ENCODE measurements around the gene L1CAM. TPM values are rescaled to one million over a fixed set of nuclear protein-coding genes. Genes with fewer than 3 reads are reported as not detected.

L1CAM gene
- total RNA-seq, 2 experiments from 2014 or later, result not detected

DNA sequence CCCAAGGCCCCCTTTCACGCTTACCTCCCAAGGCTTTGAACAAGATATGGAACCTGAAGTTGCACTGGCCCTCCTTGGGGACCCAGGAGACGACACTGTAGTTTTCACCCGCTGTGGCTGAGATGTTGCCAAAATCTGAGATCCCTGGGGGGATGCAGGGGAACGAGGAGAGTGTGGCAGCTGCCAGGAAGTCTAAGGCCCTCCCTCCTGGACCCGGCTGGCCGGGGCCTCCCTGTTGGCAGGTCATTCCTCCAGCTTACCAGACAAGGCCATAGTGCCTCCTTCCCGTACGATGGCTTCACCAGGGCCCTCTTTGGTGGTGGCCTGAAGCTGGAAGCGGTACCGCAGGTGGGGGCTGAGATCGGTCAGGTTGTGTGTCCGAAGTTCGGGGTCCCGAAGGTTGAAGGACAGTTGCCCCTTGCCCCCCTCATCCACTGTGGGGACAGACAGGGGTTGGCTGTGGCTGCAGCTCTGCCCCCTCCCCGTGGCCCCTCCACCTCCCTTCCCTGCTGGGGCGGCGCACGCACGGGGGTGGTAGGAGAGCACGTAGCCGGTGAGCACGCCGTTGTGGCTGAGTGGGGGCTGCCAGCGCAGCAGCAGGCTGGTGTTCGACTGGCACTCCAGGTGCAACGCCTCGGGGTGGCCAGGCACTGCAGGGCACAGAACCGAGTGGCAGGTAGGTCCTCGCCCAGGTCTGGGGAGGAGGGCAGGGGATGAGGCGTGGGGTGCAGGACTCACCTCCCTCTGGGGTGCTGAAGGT lies 21.2 kb downstream of the L1CAM start:
- no TSS peak for BruUV-seq (replicated peaks)
- H3K9me3 ChIP-seq (ENCODE audit: low read length), result no peaks in the 10 kb centered on the region

DNA sequence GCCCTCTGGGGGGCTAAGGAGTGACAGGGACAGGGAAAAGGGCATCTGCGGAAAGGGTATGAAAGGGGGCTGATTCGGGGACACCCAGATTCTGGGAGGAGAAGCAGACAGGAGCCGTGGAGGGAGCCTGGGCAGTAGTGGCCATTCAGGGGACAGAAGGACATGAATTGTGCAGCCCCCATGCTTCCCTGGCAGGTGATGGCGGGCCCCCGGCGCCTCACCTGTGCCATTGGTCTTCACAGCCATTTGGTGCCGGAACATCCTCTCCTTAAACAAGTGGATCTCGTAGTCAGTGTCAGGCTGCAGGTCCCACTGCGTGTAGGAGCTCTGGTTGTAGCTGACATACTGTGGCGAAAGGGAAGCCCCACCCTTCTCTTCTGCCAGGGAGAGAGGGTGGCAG lies 21.9 kb downstream of the L1CAM start:
- no peak for DNase-seq (ENCODE audit: low spot score)
- no peak overlapping the region for H3K4me2 ChIP-seq (ENCODE audit: low read length)
- no peaks in the 10 kb centered on the region for H4K20me1 ChIP-seq (ENCODE audit: insufficient read depth, low read length)
- H3K4me1 ChIP-seq (ENCODE audit: insufficient read depth, low read length, poor library complexity, severe bottlenecking), result no peaks in the 10 kb centered on the region
- no TSS peak for BruUV-seq (replicated peaks)
- H3K9me2 ChIP-seq (ENCODE audit: insufficient read depth, low read length), result no peaks in the 10 kb centered on the region
- H3K9me3 ChIP-seq (ENCODE audit: low read length), result no peaks in the 10 kb centered on the region
- H3K27ac ChIP-seq (ENCODE audit: low read depth, low read length, poor library complexity, severe bottlenecking), result no peak overlapping the region
- no peaks in the 10 kb centered on the region for H3K79me2 ChIP-seq (ENCODE audit: insufficient read depth, low read depth, low read length)
- H3K36me3 ChIP-seq (ENCODE audit: insufficient read depth, low read length), result no peaks in the 10 kb centered on the region
- TF ChIP-seq, protein P1, sequence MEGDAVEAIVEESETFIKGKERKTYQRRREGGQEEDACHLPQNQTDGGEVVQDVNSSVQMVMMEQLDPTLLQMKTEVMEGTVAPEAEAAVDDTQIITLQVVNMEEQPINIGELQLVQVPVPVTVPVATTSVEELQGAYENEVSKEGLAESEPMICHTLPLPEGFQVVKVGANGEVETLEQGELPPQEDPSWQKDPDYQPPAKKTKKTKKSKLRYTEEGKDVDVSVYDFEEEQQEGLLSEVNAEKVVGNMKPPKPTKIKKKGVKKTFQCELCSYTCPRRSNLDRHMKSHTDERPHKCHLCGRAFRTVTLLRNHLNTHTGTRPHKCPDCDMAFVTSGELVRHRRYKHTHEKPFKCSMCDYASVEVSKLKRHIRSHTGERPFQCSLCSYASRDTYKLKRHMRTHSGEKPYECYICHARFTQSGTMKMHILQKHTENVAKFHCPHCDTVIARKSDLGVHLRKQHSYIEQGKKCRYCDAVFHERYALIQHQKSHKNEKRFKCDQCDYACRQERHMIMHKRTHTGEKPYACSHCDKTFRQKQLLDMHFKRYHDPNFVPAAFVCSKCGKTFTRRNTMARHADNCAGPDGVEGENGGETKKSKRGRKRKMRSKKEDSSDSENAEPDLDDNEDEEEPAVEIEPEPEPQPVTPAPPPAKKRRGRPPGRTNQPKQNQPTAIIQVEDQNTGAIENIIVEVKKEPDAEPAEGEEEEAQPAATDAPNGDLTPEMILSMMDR (conservative IDR thresholded peaks at IDR 0.05; ENCODE audit: low read length), result no peak
- TF ChIP-seq EZH2phosphoT487 (IDR thresholded peaks at IDR 0.05; ENCODE audit: borderline replicate concordance, low read depth, low read length), result no peak
- no peak overlapping the region for H2AFZ ChIP-seq (ENCODE audit: low read length)
- ChIA-PET CTCF (ENCODE audit: unreplicated experiment) (no interaction called here), POLR2A (no interaction called here)
- intact Hi-C loops (cut with micrococcal nuclease; ENCODE audit: unreplicated experiment), result no loop called here
- H3K4me3 ChIP-seq (ENCODE audit: low read depth, low read length, poor library complexity, severe bottlenecking), result no peak overlapping the region

More for the DNA sequence above, 21.2 kb downstream of the L1CAM start:
- Histone ChIP-seq H3K4me3 (ENCODE audit: low read depth, low read length, poor library complexity, severe bottlenecking) (no peak overlapping the region), H4K20me1 (ENCODE audit: insufficient read depth, low read length) (no peaks in the 10 kb centered on the region), H3K4me1 (ENCODE audit: insufficient read depth, low read length, poor library complexity, severe bottlenecking) (no peaks in the 10 kb centered on the region), H3K9me2 (ENCODE audit: insufficient read depth, low read length) (no peaks in the 10 kb centered on the region), H2AFZ (ENCODE audit: low read length) (no peak overlapping the region), H3K36me3 (ENCODE audit: insufficient read depth, low read length) (no peaks in the 10 kb centered on the region), H3K4me2 (ENCODE audit: low read length) (no peak overlapping the region), H3K79me2 (ENCODE audit: insufficient read depth, low read depth, low read length) (no peaks in the 10 kb centered on the region), H3K27ac (ENCODE audit: low read depth, low read length, poor library complexity, severe bottlenecking) (no peak overlapping the region)
- intact Hi-C loops (cut with micrococcal nuclease; ENCODE audit: unreplicated experiment), result no loop called here
- POLR2A ChIA-PET, result no interaction called here
- CTCF ChIA-PET (ENCODE audit: unreplicated experiment), result no interaction called here
- TF ChIP-seq, protein P1 (conservative IDR thresholded peaks at IDR 0.05; ENCODE audit: low read length), result no peak
- DNase-seq (ENCODE audit: low spot score), result no peak

DNA sequence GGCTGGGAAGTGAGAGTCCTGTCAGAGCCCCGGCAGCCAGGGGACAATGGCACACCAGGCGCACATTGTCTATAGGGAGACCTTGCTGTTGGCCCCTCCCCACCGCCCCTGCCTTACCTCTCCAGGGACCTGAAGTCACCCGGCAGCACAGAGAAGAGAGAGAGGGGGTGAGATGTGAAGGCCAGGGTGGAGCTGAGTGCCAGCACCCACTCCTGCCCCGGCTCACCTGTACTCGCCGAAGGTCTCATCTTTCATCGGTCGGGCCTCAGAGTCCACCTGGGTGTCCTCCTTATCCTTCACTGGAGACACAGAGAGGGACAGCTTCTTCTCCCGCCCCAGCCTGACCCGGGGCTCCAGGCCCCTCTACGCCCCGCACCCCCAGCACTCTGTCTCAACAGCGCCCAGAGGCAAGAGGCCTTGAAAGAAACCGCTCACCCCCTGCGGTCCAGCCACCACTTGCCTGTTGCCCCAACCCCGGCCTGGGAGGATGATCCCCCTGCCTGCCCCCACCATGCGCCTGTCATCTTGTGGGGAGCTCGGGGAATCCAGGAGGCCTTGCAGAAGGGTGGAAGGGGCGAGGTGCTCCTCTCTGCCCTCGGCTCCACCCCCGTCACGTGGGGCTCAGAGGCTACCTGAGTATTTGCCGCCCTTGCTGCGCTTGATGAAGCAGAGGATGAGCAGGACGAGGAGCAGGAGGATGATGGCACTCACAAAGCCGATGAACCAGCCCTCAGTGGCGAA lies 22.6 kb downstream of the L1CAM start:
- intact Hi-C loops (cut with micrococcal nuclease; ENCODE audit: unreplicated experiment), result no loop called here
- Histone ChIP-seq H3K9me2 (ENCODE audit: insufficient read depth, low read length) (no peaks in the 10 kb centered on the region), H3K9me3 (ENCODE audit: low read length) (no peaks in the 10 kb centered on the region), H3K4me3 (ENCODE audit: low read depth, low read length, poor library complexity, severe bottlenecking) (no peak overlapping the region), H2AFZ (ENCODE audit: low read length) (no peak overlapping the region), H4K20me1 (ENCODE audit: insufficient read depth, low read length) (no peaks in the 10 kb centered on the region), H3K36me3 (ENCODE audit: insufficient read depth, low read length) (no peaks in the 10 kb centered on the region), H3K4me2 (ENCODE audit: low read length) (no peak overlapping the region), H3K27ac (ENCODE audit: low read depth, low read length, poor library complexity, severe bottlenecking) (no peak overlapping the region), H3K4me1 (ENCODE audit: insufficient read depth, low read length, poor library complexity, severe bottlenecking) (no peaks in the 10 kb centered on the region), H3K79me2 (ENCODE audit: insufficient read depth, low read depth, low read length) (no peaks in the 10 kb centered on the region)
- DNase-seq (ENCODE audit: low spot score), result no peak
- ChIA-PET POLR2A (no interaction called here), CTCF (ENCODE audit: unreplicated experiment) (no interaction called here)
- no TSS peak for BruUV-seq (replicated peaks)
- TF ChIP-seq, protein P1 (conservative IDR thresholded peaks at IDR 0.05; ENCODE audit: low read length), result no peak
- no peak for TF ChIP-seq EZH2phosphoT487 (IDR thresholded peaks at IDR 0.05; ENCODE audit: borderline replicate concordance, low read depth, low read length)
